IPS DF 6.9 (cell line): ENCODE measurements around the gene TMCC1.
"Not testable (repeated sequence)": the region's sequence is repeated elsewhere in the genome, so short reads cannot be mapped to it uniquely, and the experiment has no call there.

Experiments used
- DNase-seq: peaks from one replicate; pipeline ENCODE4 v3.0.0-alpha.2; 2013; ENCODE audit warnings: low read depth, low spot score
- H3K27ac ChIP-seq: one replicate; pipeline ENCODE4 v1.5.1; 2013; ENCODE audit warnings: low read length, control low read depth
- H3K27me3 ChIP-seq: 2 replicates; pipeline ENCODE4 v1.6.1; 2013; ENCODE audit warnings: mild to moderate bottlenecking, low read length; ENCODE audit not compliant: control insufficient read depth, insufficient read depth
- H3K36me3 ChIP-seq: 2 replicates; pipeline ENCODE4 v1.6.1; 2013; ENCODE audit warnings: low read length; ENCODE audit not compliant: control insufficient read depth, insufficient read depth
- H3K4me1 ChIP-seq: 2 replicates; pipeline ENCODE4 v1.6.1; 2013; ENCODE audit warnings: low read length; ENCODE audit not compliant: control insufficient read depth, insufficient read depth
- H3K4me3 ChIP-seq: 2 replicates; pipeline ENCODE4 v1.5.1; 2013; ENCODE audit warnings: mild to moderate bottlenecking, low read length
- H3K9me3 ChIP-seq: 2 replicates; pipeline ENCODE4 v1.6.1; 2013; ENCODE audit warnings: low read length, inconsistent platforms; ENCODE audit not compliant: control insufficient read depth, insufficient read depth
- WGBS: extraction: QIAGEN DNeasy Blood & Tissue Kit; methylation state at CpG from one replicate; pipeline ENCODE4 v1.1.7; 2013; ENCODE audit warnings: mixed read lengths, missing lambda C conversion rate; ENCODE audit not compliant: insufficient read length, insufficient coverage; 5-methylcytosine and 5-hydroxymethylcytosine counted together

The TMCC1 gene

DNA sequence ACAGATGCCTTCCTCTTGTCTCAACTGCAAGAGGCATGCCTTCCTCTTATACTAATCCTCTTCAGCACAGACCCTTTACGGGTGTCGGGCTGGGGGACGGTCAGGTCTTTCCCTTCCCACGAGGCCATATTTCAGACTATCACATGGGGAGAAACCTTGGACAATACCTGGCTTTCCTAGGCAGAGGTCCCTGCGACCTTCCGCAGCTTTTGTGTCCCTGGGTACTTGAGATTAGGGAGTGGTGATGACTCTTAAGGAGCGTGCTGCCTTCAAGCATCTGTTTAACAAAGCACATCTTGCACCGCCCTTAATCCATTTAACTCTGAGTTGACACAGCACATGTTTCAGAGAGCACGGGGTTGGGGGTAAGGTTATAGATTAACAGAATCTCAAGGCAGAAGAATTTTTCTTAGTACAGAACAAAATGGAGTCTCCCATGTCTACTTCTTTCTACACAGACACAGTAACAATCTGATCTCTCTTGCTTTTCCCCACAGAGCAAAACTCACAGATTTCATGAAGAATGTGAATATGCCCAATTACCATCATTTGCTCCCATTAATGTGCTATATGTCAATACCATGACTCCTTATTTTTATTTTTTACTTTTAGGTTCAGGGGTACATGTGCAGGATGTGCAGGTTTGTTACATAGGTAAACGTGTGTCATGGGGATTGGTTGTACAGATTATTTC, 251.8 kb downstream of the TMCC1 start:
- H3K4me1 ChIP-seq, H3K36me3 ChIP-seq, H3K27me3 ChIP-seq, H3K4me3 ChIP-seq, DNase-seq, H3K9me3 ChIP-seq, H3K27ac ChIP-seq: not testable (repeated sequence)
- no CpG with 5 or more reads among the region's 10 CpGs for WGBS

DNA sequence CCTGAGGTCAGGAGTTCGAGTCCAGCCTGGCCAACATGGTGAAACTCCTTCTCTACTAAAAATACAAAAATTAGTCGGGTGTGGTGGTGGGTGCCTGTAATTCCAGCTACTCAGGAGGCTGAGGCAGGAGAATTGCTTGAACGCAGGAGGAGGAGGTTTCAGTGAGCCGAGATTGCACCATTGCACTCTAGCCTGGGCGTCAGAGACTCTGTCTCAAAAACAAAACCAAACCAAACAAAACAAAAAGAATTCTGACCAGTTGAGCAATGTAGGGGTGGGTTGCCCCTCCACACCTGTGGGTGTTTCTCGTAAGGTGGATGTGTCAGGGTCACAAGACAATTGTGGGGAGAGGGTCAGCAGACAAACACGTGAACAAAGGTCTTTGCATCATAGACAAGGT, 252.5 kb downstream of the TMCC1 start:
- H3K36me3 ChIP-seq, DNase-seq, H3K9me3 ChIP-seq, H3K27ac ChIP-seq, H3K27me3 ChIP-seq, H3K4me1 ChIP-seq, H3K4me3 ChIP-seq: not testable (repeated sequence)
- no CpG with 5 or more reads among the region's 7 CpGs for WGBS

DNA sequence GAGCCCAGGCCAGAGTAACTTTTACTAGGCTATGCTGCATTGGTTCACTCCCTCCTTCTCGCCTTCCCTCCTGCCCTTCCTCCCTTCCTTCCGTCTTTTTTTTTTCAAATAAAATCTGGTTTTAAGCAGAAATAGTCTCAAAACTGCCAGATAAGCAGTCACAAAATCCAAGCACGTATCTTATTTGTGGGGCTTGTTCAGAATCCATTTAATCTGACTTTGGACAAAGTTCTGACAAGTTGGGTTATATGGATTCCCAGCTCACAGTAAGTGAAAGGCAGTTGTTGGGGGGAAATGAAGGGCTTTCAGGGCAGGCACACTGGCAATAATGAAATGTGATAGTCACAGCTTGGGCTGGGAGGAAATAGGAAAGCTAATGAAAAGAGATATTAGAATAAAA, 255.0 kb downstream of the TMCC1 start:
- Histone ChIP-seq H3K27ac (no peak overlapping the region), H3K4me3 (no peak overlapping the region), H3K36me3 (no peaks in the 10 kb centered on the region), H3K4me1 (0 out of 2 replicates have a peak, but pooled peaks cover 1% of the 10 kb centered on the region), H3K27me3 (no peaks in the 10 kb centered on the region), H3K9me3 (no peaks in the 10 kb centered on the region)
- no peak for DNase-seq
- WGBS, result no CpG with 5 or more reads among the region's 3 CpGs

DNA sequence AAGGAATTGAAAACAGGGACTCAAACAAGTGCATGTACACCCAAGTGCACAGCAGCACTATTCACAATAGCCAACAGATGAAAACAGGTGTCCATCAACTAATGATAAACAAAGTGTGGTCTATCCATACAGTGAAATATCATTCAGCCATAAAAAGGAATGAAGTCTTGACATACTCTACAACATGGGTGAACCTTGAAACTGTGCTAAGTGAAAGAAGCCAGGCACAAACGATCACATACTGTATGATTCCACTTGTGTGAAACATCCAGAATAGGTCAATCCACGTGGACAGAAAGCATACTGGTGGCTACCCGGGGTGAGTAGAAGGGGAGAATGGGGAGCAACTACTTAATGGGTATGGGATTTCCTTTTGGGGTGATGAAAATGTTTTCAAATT, 257.4 kb downstream of the TMCC1 start:
- no CpG with 5 or more reads among the region's 3 CpGs for whole genome bisulfite sequencing
- H3K27ac ChIP-seq, result no peak overlapping the region
- H3K4me1 ChIP-seq, result 0 out of 2 replicates have a peak, but pooled peaks cover 1% of the 10 kb centered on the region
- H3K36me3 ChIP-seq, result no peaks in the 10 kb centered on the region
- DNase-seq, result no peak
- H3K4me3 ChIP-seq, result no peak overlapping the region
- no peaks in the 10 kb centered on the region for H3K27me3 ChIP-seq
- H3K9me3 ChIP-seq, result no peaks in the 10 kb centered on the region

DNA sequence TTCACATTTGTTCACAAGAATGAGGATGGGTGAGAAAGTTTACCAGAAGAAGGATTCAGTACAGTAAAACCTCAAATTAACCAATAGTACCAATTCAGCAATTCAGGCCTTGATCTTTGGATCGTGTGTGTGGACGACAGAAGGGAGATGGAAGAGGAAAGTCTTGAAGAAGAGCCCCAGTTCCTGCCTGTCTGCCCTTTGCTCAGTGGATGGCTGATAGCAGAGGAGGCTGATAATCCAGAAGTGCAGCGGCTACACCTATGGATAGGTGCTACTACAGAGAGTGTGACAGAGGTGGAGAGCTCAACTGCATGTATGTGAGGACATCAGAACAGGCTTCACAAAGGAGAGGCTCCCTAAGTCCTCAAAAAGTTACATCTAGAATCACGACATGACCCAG, 257.9 kb downstream of the TMCC1 start:
- 0 out of 2 replicates have a peak, but pooled peaks cover 1% of the 10 kb centered on the region for H3K4me1 ChIP-seq
- no peaks in the 10 kb centered on the region for H3K36me3 ChIP-seq
- no peak overlapping the region for H3K27ac ChIP-seq
- no peak overlapping the region for H3K4me3 ChIP-seq
- WGBS, result no CpG with 5 or more reads among the region's 4 CpGs
- no peaks in the 10 kb centered on the region for H3K27me3 ChIP-seq
- no peaks in the 10 kb centered on the region for H3K9me3 ChIP-seq
- no peak for DNase-seq

DNA sequence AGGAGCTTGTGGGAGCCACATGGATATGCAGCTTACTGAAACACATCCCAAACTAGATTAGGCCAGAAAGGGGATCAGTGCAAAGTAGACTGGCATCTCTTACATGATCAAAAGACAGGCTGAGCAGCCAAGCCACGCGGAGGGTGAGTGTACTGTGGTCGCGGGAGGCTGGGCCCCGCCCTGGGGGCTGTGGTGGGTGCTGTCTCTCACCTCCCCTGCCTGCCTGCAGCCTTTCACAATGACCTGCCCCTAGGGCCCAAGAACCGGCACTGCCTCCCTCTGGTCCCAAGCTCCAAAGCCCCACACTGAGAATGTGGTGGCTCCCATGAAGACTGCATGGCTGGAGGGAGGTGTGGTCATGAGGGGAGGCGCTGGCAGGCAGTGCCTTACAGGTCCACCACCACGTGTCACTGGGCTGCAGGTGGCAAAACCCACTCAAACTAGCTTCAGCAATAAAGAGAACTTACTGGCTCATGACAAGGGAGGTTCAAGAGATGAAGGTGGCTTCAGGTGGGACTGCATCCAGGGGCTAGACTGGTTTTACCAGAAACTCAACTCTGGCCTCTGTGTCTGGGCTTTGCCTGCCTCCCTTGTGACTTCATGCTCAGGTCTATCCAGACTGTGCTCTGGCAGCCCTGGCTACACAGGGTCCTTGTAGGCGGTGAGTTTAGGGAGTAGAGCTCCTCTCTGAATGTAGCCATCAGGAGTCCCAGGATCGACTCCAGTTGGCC, 259.6 kb downstream of the TMCC1 start:
- Histone ChIP-seq H3K27ac (no peak overlapping the region), H3K4me1 (0 out of 2 replicates have a peak, but pooled peaks cover 1% of the 10 kb centered on the region), H3K4me3 (no peak overlapping the region), H3K9me3 (no peaks in the 10 kb centered on the region), H3K36me3 (no peaks in the 10 kb centered on the region), H3K27me3 (no peaks in the 10 kb centered on the region)
- WGBS, result no CpG with 5 or more reads among the region's 10 CpGs
- DNase-seq, result no peak

DNA sequence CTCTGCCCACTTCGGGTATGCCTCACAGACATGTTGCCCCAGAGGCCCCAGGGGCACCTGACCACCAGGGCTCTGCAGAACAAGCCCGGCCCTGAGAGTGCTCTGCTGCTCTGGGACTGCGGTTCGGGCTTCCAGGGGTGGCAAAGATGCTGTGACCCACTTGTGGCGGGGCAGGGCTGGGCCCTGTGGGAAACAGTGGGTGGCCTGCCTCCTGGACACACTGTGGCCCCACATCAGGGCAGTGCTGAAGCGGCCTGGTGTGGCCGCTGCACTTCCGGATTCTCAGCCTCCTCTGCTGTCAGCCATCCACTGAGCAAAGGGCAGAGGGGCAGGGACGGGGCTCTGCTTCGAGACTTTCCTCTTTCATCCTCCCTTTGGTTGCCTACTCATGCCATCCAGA, 260.5 kb downstream of the TMCC1 start:
- Histone ChIP-seq H3K4me1 (no peaks in the 10 kb centered on the region), H3K9me3 (no peaks in the 10 kb centered on the region), H3K27ac (no peak overlapping the region), H3K27me3 (no peaks in the 10 kb centered on the region), H3K4me3 (no peak overlapping the region), H3K36me3 (no peaks in the 10 kb centered on the region)
- WGBS, result no CpG with 5 or more reads among the region's 10 CpGs
- DNase-seq, result no peak

DNA sequence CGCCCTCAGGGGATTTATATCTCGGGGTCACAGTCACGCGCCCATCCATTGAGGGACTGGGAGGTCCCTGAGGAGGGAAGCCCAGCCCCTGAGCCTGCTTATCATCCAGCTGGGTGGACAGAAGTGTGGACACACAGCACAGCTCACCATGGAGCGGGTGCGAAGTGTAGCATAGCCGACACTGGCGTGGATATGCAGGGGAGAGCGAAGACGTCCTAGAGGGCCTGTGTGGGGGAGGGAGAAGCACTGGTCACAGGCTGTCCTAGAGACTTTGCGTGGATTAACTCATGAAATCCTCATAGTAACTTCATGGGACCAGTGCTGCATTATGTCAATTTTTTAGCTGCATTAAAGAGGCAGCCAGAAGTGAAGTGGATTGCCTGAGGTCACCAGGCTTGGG, 261.0 kb downstream of the TMCC1 start:
- Histone ChIP-seq H3K4me1 (no peaks in the 10 kb centered on the region), H3K9me3 (no peaks in the 10 kb centered on the region), H3K27me3 (no peaks in the 10 kb centered on the region), H3K27ac (no peak overlapping the region), H3K4me3 (no peak overlapping the region), H3K36me3 (no peaks in the 10 kb centered on the region)
- WGBS, result no CpG with 5 or more reads among the region's 11 CpGs
- DNase-seq, result no peak

DNA sequence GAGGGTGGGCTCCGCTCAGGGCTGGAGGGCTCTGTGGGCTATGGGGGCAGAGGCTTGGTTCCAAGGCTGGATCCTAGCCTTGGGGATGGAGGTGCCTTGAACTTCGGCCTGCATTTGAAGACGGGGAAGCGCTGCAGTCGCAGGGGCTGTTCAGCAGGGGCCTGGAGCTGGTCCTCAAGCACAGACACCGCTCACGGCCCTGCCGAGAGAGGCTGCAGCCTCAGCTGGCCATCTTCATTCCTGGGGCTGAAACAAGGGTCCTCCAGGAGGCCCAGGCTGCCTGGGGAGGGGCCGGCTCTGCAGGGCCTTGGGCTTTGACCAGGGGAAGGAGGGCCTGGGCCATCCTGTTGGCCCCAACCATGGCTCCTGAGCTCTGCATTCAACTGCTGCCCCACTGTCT, 261.5 kb downstream of the TMCC1 start:
- no peak for DNase-seq
- H3K27me3 ChIP-seq, result no peaks in the 10 kb centered on the region
- no peak overlapping the region for H3K27ac ChIP-seq
- no peaks in the 10 kb centered on the region for H3K9me3 ChIP-seq
- WGBS, result no CpG with 5 or more reads among the region's 9 CpGs
- no peaks in the 10 kb centered on the region for H3K4me1 ChIP-seq
- no peaks in the 10 kb centered on the region for H3K36me3 ChIP-seq
- no peak overlapping the region for H3K4me3 ChIP-seq

DNA sequence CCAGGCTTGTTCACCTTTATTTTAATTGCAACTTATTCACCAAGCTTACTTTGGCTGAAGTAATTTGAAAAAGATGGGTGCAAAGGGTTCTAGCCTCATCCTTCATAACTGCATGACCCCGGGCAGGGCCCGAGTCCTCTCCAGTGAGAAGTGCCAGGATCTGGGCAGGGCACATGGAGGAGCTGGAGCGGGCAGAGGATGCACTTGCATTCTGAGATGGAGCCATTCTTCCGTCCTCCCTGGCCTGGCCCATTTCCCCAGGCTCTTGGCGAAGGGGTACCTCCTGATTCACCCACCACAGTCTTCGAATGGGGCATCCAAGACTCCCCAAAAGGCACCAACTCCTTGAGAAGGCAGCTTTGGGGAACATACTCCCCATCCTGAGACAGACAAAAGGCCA, 264.5 kb downstream of the TMCC1 start:
- no peak for DNase-seq
- Histone ChIP-seq H3K9me3 (no peaks in the 10 kb centered on the region), H3K4me1 (peaks cover 2% of the 10 kb centered on the region; the same call in 1 of the 2 replicates), H3K4me3 (no peak overlapping the region), H3K27me3 (no peaks in the 10 kb centered on the region), H3K27ac (no peak overlapping the region), H3K36me3 (no peaks in the 10 kb centered on the region)
- whole genome bisulfite sequencing, result no CpG with 5 or more reads among the region's 6 CpGs

DNA sequence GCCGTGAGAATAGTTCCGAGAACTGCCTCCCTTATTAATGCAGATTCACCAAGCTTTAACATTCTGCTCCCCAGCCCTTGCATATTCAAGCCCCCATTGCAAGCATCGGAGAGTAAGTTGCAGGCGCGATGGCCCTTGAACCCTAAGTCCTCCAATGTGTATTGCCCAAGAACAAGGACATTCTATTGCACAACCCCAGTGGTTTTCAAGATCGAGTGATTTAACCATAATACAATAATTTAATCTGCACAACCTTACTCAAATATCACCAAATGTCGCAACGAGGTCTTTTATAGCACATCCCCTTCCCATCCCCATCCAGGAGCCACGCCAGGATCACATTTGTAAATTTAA, 265.4 kb downstream of the TMCC1 start:
- Histone ChIP-seq H3K36me3 (no peaks in the 10 kb centered on the region), H3K27ac (no peak overlapping the region), H3K27me3 (no peaks in the 10 kb centered on the region), H3K9me3 (no peaks in the 10 kb centered on the region), H3K4me3 (peak overlapping the region; percentile 17; the same call in 1 of the 2 replicates), H3K4me1 (peaks cover 2% of the 10 kb centered on the region; the same call in 1 of the 2 replicates)
- DNase-seq, result no peak
- WGBS, result no CpG with 5 or more reads among the region's 9 CpGs
